Measurements from ENCODE around the gene PROM2.

PROM2 gene

DNA sequence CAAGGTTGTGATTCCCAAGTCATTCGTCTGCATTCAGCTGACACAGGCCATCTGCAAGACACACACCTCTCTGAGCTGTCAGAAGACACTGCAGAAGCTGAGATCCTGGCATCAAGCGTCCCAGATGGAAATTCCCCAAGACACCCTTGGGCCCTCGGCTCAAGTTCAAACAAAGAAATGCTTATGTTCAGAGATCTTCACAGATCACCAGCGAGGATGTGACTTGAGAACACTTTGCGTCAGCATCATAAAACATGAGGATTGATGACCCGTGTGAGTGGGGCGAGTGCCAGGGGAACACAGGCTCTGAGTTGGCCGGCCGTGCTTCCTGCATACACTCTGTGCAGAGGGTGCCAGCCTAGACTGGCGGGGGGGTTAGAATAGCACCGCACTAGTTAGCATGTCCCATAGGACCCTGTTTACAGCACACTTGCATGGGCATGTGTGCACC lies 59.7 kb downstream of the PROM2 start:
- DNase-seq = no peak
- no peak overlapping the region for H3K27ac ChIP-seq
- no peaks in the 10 kb centered on the region for H3K27me3 ChIP-seq (replicated peaks)
- no peak for TF ChIP-seq CTCF (IDR thresholded peaks at IDR 0.05; ENCODE audit: low read depth, low read length, missing control alignments)
- in situ Hi-C loops (cut with HindIII; ENCODE audit: low pct_ligation_motif_present, low sequenced_read_pairs) = no loop called here
- no peaks in the 10 kb centered on the region for H3K36me3 ChIP-seq (replicated peaks)
- no peak overlapping the region for H3K4me3 ChIP-seq (ENCODE audit: low read depth, low read length)

DNA sequence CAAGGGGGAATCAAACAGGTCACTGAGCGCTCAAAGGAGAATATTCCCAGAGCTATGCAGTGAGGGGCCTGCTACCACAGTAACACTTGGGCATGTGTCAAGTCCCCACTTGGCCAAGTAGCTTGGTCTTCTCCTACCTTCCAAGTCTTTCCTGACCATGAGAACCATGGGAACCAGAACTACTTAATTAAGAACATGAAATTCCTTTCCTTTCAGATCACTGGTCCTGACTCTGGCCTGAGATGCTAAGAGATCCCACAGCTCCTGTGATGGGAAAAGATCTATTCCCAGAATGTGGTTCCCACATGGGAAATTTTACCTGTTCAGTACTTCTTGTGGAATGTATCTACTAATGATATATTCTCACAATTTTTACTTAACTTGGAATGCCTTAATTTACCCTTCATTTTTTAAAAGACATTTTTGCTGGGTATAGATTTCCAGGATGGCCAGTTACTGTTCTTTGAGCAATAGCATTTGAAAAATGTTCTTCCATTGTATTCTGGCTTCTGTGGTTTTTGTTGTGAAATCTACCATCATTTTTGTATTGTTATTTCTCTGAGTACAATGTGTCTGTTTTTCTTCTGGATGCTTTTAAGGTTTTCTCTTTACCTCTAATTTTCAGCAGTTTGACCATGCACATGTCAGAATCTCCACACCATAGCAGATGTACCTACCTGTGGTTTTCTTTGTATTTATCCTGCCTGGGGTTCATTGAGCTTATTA lies 60.8 kb downstream of the PROM2 start:
- no peak overlapping the region for H3K27ac ChIP-seq
- DNase-seq = no peak
- no peaks in the 10 kb centered on the region for H3K36me3 ChIP-seq (replicated peaks)
- no peaks in the 10 kb centered on the region for H3K27me3 ChIP-seq (replicated peaks)
- in situ Hi-C loops (cut with HindIII; ENCODE audit: low pct_ligation_motif_present, low sequenced_read_pairs) = no loop called here
- no peak for TF ChIP-seq CTCF (IDR thresholded peaks at IDR 0.05; ENCODE audit: low read depth, low read length, missing control alignments)
- no peak overlapping the region for H3K4me3 ChIP-seq (ENCODE audit: low read depth, low read length)

- H3K4me3 ChIP-seq (ENCODE audit: low read depth, low read length) = no peak overlapping the region
- DNase-seq = no peak
- no peaks in the 10 kb centered on the region for H3K36me3 ChIP-seq (replicated peaks)
- no peak overlapping the region for H3K27ac ChIP-seq
- no peaks in the 10 kb centered on the region for H3K27me3 ChIP-seq (replicated peaks)
- TF ChIP-seq CTCF (IDR thresholded peaks at IDR 0.05; ENCODE audit: low read depth, low read length, missing control alignments) = no peak
- in situ Hi-C loops (cut with HindIII; ENCODE audit: low pct_ligation_motif_present, low sequenced_read_pairs) = no loop called here
These were observed 62.2 kb downstream of the PROM2 start for GRCh38 chr2:95336406-95336805.

DNA sequence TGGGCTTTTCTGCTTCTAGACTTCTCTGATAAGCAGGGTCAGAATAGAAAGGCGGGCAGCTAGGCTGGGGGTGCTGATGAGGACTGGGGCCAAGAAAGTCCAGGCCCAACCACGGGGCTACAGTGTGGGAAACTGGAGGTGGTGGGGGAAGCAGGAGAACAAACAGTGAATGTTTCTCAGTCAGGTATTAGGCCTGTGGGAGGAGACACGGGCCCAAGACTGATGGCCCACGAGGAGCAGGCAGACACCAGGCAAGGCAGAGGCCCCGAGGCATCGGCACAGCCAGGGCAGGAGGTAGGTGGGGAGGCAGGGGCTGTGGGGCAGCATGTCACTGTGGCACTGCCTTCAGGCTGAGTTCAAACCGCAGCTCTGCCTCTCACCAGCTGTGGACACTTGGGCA lies 63.6 kb downstream of the PROM2 start:
- TF ChIP-seq CTCF (IDR thresholded peaks at IDR 0.05; ENCODE audit: low read depth, low read length, missing control alignments) = no peak
- in situ Hi-C loops (cut with HindIII; ENCODE audit: low pct_ligation_motif_present, low sequenced_read_pairs) = no loop called here
- DNase-seq = no peak
- peaks cover 1% of the 10 kb centered on the region for H3K27me3 ChIP-seq (replicated peaks)
- no peak overlapping the region for H3K4me3 ChIP-seq (ENCODE audit: low read depth, low read length)
- no peaks in the 10 kb centered on the region for H3K36me3 ChIP-seq (replicated peaks)
- H3K27ac ChIP-seq = no peak overlapping the region
